Cardiac fibroblast (primary cell): ENCODE results near the gene CALD1.

Experiments used
- DNase-seq, 2 donors: peaks; one replicate each; pipeline versions ENCODE4 v3.0.0 to v3.0.0-alpha.2; 2010; ENCODE audit warnings: low read depth in 2 of 2
- H3K4me3 ChIP-seq, 2 donors: replicated peaks in 1 of 2; 1 replicate in 1 of 2; 2 replicates in 1 of 2; pipeline ENCODE4 v1.5.1; 2011; ENCODE audit warnings: low read depth in 2 of 2, low read length in 2 of 2, mild to moderate bottlenecking in 2 of 2, moderate library complexity in 1 of 2
- TF ChIP-seq, protein P1 (sequence below): IDR thresholded peaks from one replicate; pipeline ENCODE4 v1.5.1; 2011; ENCODE audit warnings: low read depth, mild to moderate bottlenecking, low read length, inconsistent platforms

The CALD1 gene

GRCh38 chr7:134839298-134839697 is 59.9 kb downstream of the CALD1 start:
- H3K4me3 ChIP-seq, result no peak overlapping the region
- TF ChIP-seq, protein P1, sequence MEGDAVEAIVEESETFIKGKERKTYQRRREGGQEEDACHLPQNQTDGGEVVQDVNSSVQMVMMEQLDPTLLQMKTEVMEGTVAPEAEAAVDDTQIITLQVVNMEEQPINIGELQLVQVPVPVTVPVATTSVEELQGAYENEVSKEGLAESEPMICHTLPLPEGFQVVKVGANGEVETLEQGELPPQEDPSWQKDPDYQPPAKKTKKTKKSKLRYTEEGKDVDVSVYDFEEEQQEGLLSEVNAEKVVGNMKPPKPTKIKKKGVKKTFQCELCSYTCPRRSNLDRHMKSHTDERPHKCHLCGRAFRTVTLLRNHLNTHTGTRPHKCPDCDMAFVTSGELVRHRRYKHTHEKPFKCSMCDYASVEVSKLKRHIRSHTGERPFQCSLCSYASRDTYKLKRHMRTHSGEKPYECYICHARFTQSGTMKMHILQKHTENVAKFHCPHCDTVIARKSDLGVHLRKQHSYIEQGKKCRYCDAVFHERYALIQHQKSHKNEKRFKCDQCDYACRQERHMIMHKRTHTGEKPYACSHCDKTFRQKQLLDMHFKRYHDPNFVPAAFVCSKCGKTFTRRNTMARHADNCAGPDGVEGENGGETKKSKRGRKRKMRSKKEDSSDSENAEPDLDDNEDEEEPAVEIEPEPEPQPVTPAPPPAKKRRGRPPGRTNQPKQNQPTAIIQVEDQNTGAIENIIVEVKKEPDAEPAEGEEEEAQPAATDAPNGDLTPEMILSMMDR, result no peak
- no peak for DNase-seq

DNA sequence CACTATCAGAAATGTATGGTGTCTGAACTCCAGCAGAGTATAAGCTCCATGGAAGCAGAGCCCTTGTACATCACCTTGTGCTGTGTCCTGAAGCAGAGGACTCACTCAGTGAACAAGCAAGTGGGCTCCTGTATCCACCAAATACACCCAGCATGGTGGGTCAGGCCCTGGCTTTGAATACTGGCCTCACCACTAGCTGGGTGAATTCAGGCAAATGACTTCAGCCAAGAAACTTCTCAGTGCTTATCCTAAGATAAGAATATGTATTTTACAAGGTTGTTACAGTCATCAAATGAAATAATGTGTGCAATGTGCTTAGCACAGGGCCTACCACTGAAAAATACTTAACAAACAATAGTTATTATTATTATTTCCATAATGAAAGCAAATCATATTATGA is 62.6 kb downstream of the CALD1 start:
- TF ChIP-seq, protein P1, result no peak
- H3K4me3 ChIP-seq, result no peak overlapping the region
- no peak for DNase-seq

GRCh38 chr7:134842886-134843430 is 63.5 kb downstream of the CALD1 start:
- no peak overlapping the region for H3K4me3 ChIP-seq
- DNase-seq, result no peak
- TF ChIP-seq, protein P1, result no peak

DNA sequence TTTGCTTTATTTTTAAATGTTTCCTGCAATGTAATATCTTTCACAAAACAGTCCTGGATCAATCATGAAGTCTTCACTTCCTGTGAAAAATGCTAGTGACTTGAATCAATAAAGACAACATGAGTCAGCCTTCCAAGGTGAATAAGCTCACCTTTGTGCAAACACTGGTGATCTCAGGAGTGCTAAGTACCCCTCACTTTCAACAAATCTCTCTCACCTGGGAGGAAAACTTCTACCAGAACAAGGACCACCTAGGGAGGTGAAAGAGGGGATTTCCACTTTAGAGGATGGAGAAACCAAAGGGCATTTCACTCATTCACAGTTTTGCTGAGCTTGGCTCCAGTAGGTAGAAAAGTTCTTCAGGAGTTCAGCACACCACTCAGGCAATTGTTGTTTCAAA is 64.8 kb downstream of the CALD1 start:
- DNase-seq, result no peak
- TF ChIP-seq, protein P1, result no peak

GRCh38 chr7:134845461-134845860 is 66.0 kb downstream of the CALD1 start:
- H3K4me3 ChIP-seq, result no peak overlapping the region
- TF ChIP-seq, protein P1, result peak; percentile 42
- DNase-seq, result peak in 1 of 2 donors; percentile 45

More for the DNA sequence above, 64.8 kb downstream of the CALD1 start:
- H3K4me3 ChIP-seq, result no peak overlapping the region

DNA sequence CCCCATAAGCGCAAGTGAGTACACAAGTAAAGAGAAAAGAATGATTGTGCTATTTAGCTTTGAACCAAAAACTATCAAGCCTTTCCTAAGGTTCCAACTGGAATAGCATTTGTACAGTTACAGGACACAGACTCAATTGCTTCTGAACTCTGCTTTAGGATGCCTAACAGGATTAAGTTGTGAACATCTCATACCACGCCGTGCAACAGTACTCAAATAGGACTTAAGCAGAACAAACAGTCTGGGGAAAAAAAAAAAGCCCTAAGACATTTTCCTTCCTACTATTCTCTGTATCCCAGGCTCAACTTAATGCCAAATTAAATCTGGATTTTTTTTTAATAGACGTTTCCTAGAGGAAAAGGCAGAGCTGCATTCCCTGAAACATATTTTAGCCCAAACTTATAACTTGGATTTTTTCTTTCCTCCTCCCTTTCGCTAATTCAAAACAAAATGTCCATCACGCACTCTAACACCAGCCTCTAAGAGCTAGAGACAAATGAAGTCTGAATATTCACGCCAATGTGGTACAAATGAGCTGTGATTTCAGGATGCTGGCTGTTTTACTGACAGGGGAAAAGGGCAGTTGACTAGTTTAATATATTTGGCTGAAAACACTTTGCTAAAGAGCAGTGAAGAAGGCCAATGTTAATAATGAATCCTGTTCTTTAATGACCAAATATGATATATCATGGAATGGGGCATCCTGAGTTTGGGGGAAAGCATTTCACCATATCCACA is 68.6 kb downstream of the CALD1 start:
- DNase-seq, result no peak
- TF ChIP-seq, protein P1, result no peak

More for the DNA sequence above, 68.6 kb downstream of the CALD1 start:
- H3K4me3 ChIP-seq, result no peak overlapping the region
